Panc1 (cell line): ENCODE measurements around the gene COLEC11. TPM values are rescaled to one million over a fixed set of nuclear protein-coding genes. Genes with fewer than 3 reads are reported as not detected.

Experiments used
- ATAC-seq: fragments of 200-7000 bp; cut with Tn5 transposase; 2 replicates; pipeline ENCODE4 v1.9.1; 2020; ENCODE audit warnings: mild to moderate bottlenecking, moderate library complexity
- BruUV-seq: library from RNA; stranded (reverse); fragments of 400-500 nt; replicated peaks from 2 replicates; lab custom pipeline; 2021; lab: Mats Ljungman, UMichigan
- CTCF ChIA-PET: fragments of 300-600 bp; sonication (Branson Sonifier 250); formaldehyde crosslinking; loops from one replicate; lab custom pipeline; 2022; ENCODE audit warnings: antibody characterized with exemption; lab: Charles Lee
- POLR2A ChIA-PET: fragments of 300-600 bp; sonication (Branson Sonifier 250); formaldehyde crosslinking; loops from one replicate; lab custom pipeline; 2022; ENCODE audit warnings: antibody characterized with exemption; lab: Charles Lee
- DNase-seq: peaks from one replicate; pipeline ENCODE4 v3.0.0-alpha.2; 2010; ENCODE audit warnings: low read depth, low spot score
- H3K27ac ChIP-seq: 2 replicates; pipeline ENCODE4 v1.5.1; 2011; ENCODE audit warnings: mild to moderate bottlenecking, low read length, inconsistent platforms
- H3K27me3 ChIP-seq: fragments of 200-500 bp; sonication (Bioruptor generic); 2 replicates; pipeline ENCODE4 v1.6.0; 2014; ENCODE audit warnings: low read length, inconsistent platforms; ENCODE audit not compliant: control insufficient read depth, insufficient read depth
- H3K36me3 ChIP-seq: fragments of 200-500 bp; sonication (Bioruptor generic); 2 replicates; pipeline ENCODE4 v1.5.1; 2014; ENCODE audit warnings: inconsistent platforms, mild to moderate bottlenecking, low read length, moderate library complexity; ENCODE audit not compliant: control insufficient read depth, insufficient read depth
- H3K4me1 ChIP-seq: 2 replicates; pipeline ENCODE4 v1.5.1; 2011; ENCODE audit warnings: inconsistent platforms, mild to moderate bottlenecking, low read length, moderate library complexity; ENCODE audit not compliant: control insufficient read depth, insufficient read depth
- H3K4me3 ChIP-seq, 2 experiments: 2 replicates each; pipeline ENCODE4 v1.5.1; 2011 to 2012; ENCODE audit warnings: low read depth in 2 of 2, low read length in 2 of 2, mild to moderate bottlenecking in 2 of 2, inconsistent platforms in 1 of 2, moderate library complexity in 1 of 2
- H3K9me3 ChIP-seq: fragments of 200-500 bp; sonication (Bioruptor generic); 2 replicates; pipeline ENCODE4 v1.5.1; 2014; ENCODE audit warnings: low read depth, mild to moderate bottlenecking, inconsistent platforms, low read length, moderate library complexity; ENCODE audit not compliant: control insufficient read depth, insufficient read depth
- CTCF ChIP-seq: fragments of 450-650 bp; IDR thresholded peaks from 2 replicates; pipeline ENCODE4 v1.5.1; 2017; ENCODE audit warnings: mild to moderate bottlenecking
- POLR2AphosphoS5 ChIP-seq: IDR thresholded peaks from 2 replicates; pipeline ENCODE4 v1.6.1; 2012; ENCODE audit warnings: mild to moderate bottlenecking, low read depth, low read length, moderate library complexity
- SIN3A ChIP-seq: IDR thresholded peaks from 2 replicates; pipeline ENCODE4 v1.6.1; 2012; ENCODE audit warnings: low read depth, mild to moderate bottlenecking, low read length, moderate library complexity, borderline replicate concordance; ENCODE audit not compliant: insufficient read depth
- TCF7L2 ChIP-seq: IDR thresholded peaks from 2 replicates; pipeline ENCODE4 v1.6.1; 2011; ENCODE audit warnings: mild to moderate bottlenecking, low read depth, low read length, inconsistent platforms
- in situ Hi-C: cut with HindIII; loops from 2 replicates; pipeline ENCODE4 v1.10.0; 2016; ENCODE audit warnings: low sequenced_read_pairs, low pct_unique_long_range_greater_than_20kb
- intact Hi-C: fragments of 100-400 bp; cut with micrococcal nuclease; formaldehyde crosslinking; loops from one replicate; pipeline ENCODE4 v1.10.0; 2022; ENCODE audit not compliant: unreplicated experiment
- total RNA-seq: library from RNA; stranded (reverse); gene quantifications from one replicate; pipeline ENCODE4 v1.2.1, GENCODE V29; 2021; ENCODE audit not compliant: unreplicated experiment
- TF ChIP-seq, protein P1 (sequence below), 2 experiments: IDR thresholded peaks; 2 replicates each; pipeline ENCODE4 v1.6.1; 2011 to 2012; ENCODE audit warnings: low read depth in 2 of 2, control low read depth in 1 of 2, low read length in 1 of 2, mild to moderate bottlenecking in 1 of 2, moderate library complexity in 1 of 2; ENCODE audit not compliant: insufficient read depth in 1 of 2

The COLEC11 gene
- total RNA-seq, 1 experiment from 2014 or later = 0.31 TPM

DNA sequence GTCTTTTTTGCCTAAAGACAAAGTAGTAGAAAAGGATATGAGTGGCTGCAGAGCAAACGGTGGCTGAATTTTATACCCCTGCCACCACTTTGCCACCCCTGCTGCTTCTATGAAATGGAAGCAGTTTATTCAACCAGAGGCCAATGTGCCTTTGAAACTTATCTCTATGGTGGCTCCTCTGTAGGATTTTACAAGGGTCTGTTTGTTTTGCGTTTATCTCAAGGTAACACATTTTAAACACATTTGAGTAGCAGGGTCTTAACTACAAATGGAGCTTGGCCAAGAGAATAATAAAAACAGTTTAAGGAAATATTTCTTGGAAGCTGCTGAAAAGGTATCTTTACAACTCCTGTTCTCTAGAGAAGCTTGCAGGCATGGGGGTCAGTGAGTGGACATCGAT, 69.2 kb downstream of the COLEC11 start:
- in situ Hi-C loops = no loop called here

GRCh38 chr2:3664925-3665324, 70.0 kb downstream of the COLEC11 start:
- H3K27ac ChIP-seq = no peak overlapping the region
- H3K4me1 ChIP-seq = no peaks in the 10 kb centered on the region
- DNase-seq (no peak), ATAC-seq (no peak)
- intact Hi-C loops = no loop called here
- BruUV-seq = no TSS peak
- no peak for TF ChIP-seq SIN3A
- no peak for TF ChIP-seq TCF7L2
- no peak for TF ChIP-seq POLR2AphosphoS5
- TF ChIP-seq CTCF = no peak
- TF ChIP-seq, protein P1, sequence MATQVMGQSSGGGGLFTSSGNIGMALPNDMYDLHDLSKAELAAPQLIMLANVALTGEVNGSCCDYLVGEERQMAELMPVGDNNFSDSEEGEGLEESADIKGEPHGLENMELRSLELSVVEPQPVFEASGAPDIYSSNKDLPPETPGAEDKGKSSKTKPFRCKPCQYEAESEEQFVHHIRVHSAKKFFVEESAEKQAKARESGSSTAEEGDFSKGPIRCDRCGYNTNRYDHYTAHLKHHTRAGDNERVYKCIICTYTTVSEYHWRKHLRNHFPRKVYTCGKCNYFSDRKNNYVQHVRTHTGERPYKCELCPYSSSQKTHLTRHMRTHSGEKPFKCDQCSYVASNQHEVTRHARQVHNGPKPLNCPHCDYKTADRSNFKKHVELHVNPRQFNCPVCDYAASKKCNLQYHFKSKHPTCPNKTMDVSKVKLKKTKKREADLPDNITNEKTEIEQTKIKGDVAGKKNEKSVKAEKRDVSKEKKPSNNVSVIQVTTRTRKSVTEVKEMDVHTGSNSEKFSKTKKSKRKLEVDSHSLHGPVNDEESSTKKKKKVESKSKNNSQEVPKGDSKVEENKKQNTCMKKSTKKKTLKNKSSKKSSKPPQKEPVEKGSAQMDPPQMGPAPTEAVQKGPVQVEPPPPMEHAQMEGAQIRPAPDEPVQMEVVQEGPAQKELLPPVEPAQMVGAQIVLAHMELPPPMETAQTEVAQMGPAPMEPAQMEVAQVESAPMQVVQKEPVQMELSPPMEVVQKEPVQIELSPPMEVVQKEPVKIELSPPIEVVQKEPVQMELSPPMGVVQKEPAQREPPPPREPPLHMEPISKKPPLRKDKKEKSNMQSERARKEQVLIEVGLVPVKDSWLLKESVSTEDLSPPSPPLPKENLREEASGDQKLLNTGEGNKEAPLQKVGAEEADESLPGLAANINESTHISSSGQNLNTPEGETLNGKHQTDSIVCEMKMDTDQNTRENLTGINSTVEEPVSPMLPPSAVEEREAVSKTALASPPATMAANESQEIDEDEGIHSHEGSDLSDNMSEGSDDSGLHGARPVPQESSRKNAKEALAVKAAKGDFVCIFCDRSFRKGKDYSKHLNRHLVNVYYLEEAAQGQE (IDR thresholded peaks at IDR 0.05; ENCODE audit: insufficient read depth in 1 of 2, low read depth in 2 of 2, low read length in 1 of 2) = no peak
- POLR2A ChIA-PET = no interaction called here
- H3K4me3 ChIP-seq = no peak overlapping the region
- in situ Hi-C loops = no loop called here
- no peaks in the 10 kb centered on the region for H3K27me3 ChIP-seq
- no peaks in the 10 kb centered on the region for H3K9me3 ChIP-seq
- no peaks in the 10 kb centered on the region for H3K36me3 ChIP-seq
- CTCF ChIA-PET = interaction anchor here (0.7 kb wide), 1 partner anchor 762 kb away, joined by 4 read pairs; no protein-coding TSS in a partner anchor

More for the DNA sequence above, 69.2 kb downstream of the COLEC11 start:
- no peak overlapping the region for H3K4me3 ChIP-seq
- no peak for DNase-seq
- no peaks in the 10 kb centered on the region for H3K36me3 ChIP-seq
- no peaks in the 10 kb centered on the region for H3K4me1 ChIP-seq
- ChIA-PET CTCF (no interaction called here), POLR2A (no interaction called here)
- TF ChIP-seq POLR2AphosphoS5 = no peak
- no peak for TF ChIP-seq CTCF
- TF ChIP-seq, protein P1 (IDR thresholded peaks at IDR 0.05; ENCODE audit: insufficient read depth in 1 of 2, low read depth in 2 of 2, low read length in 1 of 2) = no peak
- no peak for TF ChIP-seq TCF7L2
- TF ChIP-seq SIN3A = no peak
- H3K27ac ChIP-seq = no peak overlapping the region
- intact Hi-C loops = no loop called here
- no TSS peak for BruUV-seq
- ATAC-seq = no peak
- H3K9me3 ChIP-seq = no peaks in the 10 kb centered on the region
- no peaks in the 10 kb centered on the region for H3K27me3 ChIP-seq
